H1 (cell line): Measurements from ENCODE around the gene ZPR1. TPM values are rescaled to one million over a fixed set of nuclear protein-coding genes. Genes with fewer than 3 reads are reported as not detected.

Experiments used
- CTCF ChIA-PET: fragments of 300-600 bp; sonication (Branson Sonifier 250); formaldehyde crosslinking; loops from one replicate; lab custom pipeline; 2021; ENCODE audit not compliant: partially characterized antibody; lab: Charles Lee
- POLR2A ChIA-PET: fragments of 300-600 bp; sonication (Branson Sonifier 250); formaldehyde crosslinking; loops from one replicate; lab custom pipeline; 2021; ENCODE audit warnings: inconsistent platforms; ENCODE audit not compliant: partially characterized antibody; lab: Charles Lee
- DNase-seq, 2 experiments: peaks; one replicate each; pipeline versions ENCODE4 v3.0.0 to v3.0.0-alpha.2; 2010 to 2022; ENCODE audit warnings: low spot score in 2 of 2, low read depth in 1 of 2, mixed read lengths in 1 of 2
- FAIRE-seq: peaks from 2 replicates; lab custom pipeline; 2011; peaks lifted over from hg19 to GRCh38; lab: Jason Lieb, UNC
- H2AFZ ChIP-seq: 2 replicates; pipeline ENCODE4 v1.8.1; 2012; ENCODE audit warnings: low read length, inconsistent platforms
- H2AK5ac ChIP-seq: 2 replicates; pipeline ENCODE4 v1.6.1; 2013; ENCODE audit warnings: low read depth, low read length
- H2BK120ac ChIP-seq: replicated peaks from 2 replicates; pipeline ENCODE3; 2013; ENCODE audit warnings: low read depth, low read length, inconsistent platforms
- H2BK12ac ChIP-seq: 2 replicates; pipeline ENCODE4 v1.6.1; 2013; ENCODE audit warnings: low read depth, low read length
- H2BK15ac ChIP-seq: 2 replicates; pipeline ENCODE4 v1.6.1; 2013; ENCODE audit warnings: low read length
- H2BK20ac ChIP-seq: 2 replicates; pipeline ENCODE4 v1.6.1; 2013; ENCODE audit warnings: low read length
- H2BK5ac ChIP-seq: 2 replicates; pipeline ENCODE4 v1.6.1; 2013; ENCODE audit warnings: low read depth, low read length
- H3K14ac ChIP-seq: 2 replicates; pipeline ENCODE4 v1.6.1; 2013; ENCODE audit warnings: inconsistent platforms; ENCODE audit not compliant: insufficient read length
- H3K18ac ChIP-seq: 2 replicates; pipeline ENCODE4 v1.6.1; 2013; ENCODE audit warnings: low read length; ENCODE audit errors: extremely low read depth
- H3K23ac ChIP-seq: 2 replicates; pipeline ENCODE4 v1.6.1; 2013; ENCODE audit warnings: inconsistent platforms; ENCODE audit not compliant: insufficient read length
- H3K23me2 ChIP-seq: 2 replicates; pipeline ENCODE4 v1.6.1; 2013; ENCODE audit warnings: low read depth, low read length
- H3K27ac ChIP-seq: 2 replicates; pipeline ENCODE4 v1.6.1; 2011; ENCODE audit warnings: low read depth, low read length, inconsistent platforms
- H3K27me3 ChIP-seq, 4 experiments: replicated peaks in 1 of 4; 1 replicate in 1 of 4; 2 replicates in 3 of 4; pipeline versions ENCODE4 v1.6.1 to v1.8.1; 2011 to 2013; ENCODE audit warnings: low read length in 3 of 4, mild to moderate bottlenecking in 3 of 4, inconsistent platforms in 2 of 4, mixed read lengths in 2 of 4, moderate library complexity in 1 of 4; ENCODE audit not compliant: control insufficient read depth in 3 of 4, insufficient read depth in 3 of 4; ENCODE audit errors: extremely low read depth in 1 of 4
- H3K36me3 ChIP-seq, 4 experiments: 2 replicates each; pipeline versions ENCODE4 v1.6.1 to v1.8.1; 2011 to 2013; ENCODE audit warnings: mild to moderate bottlenecking in 4 of 4, low read length in 3 of 4, moderate library complexity in 2 of 4, control low read depth in 1 of 4, inconsistent platforms in 1 of 4; ENCODE audit not compliant: insufficient read depth in 4 of 4, control insufficient read depth in 2 of 4
- H3K4ac ChIP-seq: replicated peaks from 2 replicates; pipeline ENCODE3; 2013; ENCODE audit warnings: low read length, low read depth, mixed read lengths, inconsistent platforms; ENCODE audit not compliant: insufficient read length
- H3K4me1 ChIP-seq, 4 experiments: replicated peaks in 1 of 4; 1 replicate in 1 of 4; 2 replicates in 3 of 4; pipeline versions ENCODE4 v1.6.1 to v1.8.1; 2011 to 2013; ENCODE audit warnings: low read length in 3 of 4, inconsistent platforms in 2 of 4, mixed read lengths in 1 of 4; ENCODE audit not compliant: insufficient read depth in 4 of 4, control insufficient read depth in 3 of 4
- H3K4me2 ChIP-seq, 2 experiments: 2 replicates each; pipeline versions ENCODE4 v1.6.1 to v1.8.1; 2011 to 2013; ENCODE audit warnings: low read depth in 2 of 2, low read length in 2 of 2, control low read depth in 1 of 2, inconsistent platforms in 1 of 2, mild to moderate bottlenecking in 1 of 2; ENCODE audit not compliant: insufficient read depth in 1 of 2
- H3K4me3 ChIP-seq, 4 experiments: fragments of 200-600, 300-600 bp in 1 of 4; sonication (generic), shearing (Covaris generic), sonication (Bioruptor Twin) in 1 of 4; 2 replicates each; pipeline versions ENCODE4 v1.5.1 to v1.8.1; 2011 to 2016; ENCODE audit warnings: low read length in 4 of 4, low read depth in 3 of 4, control low read depth in 2 of 4, inconsistent platforms in 2 of 4, mild to moderate bottlenecking in 2 of 4, mixed read lengths in 1 of 4, moderate library complexity in 1 of 4; ENCODE audit not compliant: insufficient read depth in 2 of 4; ENCODE audit errors: extremely low read depth in 1 of 4
- H3K56ac ChIP-seq: replicated peaks from 2 replicates; pipeline ENCODE3; 2013; ENCODE audit warnings: low read depth, mild to moderate bottlenecking, mixed read lengths, low read length, inconsistent platforms; ENCODE audit not compliant: insufficient read length
- H3K79me1 ChIP-seq: 2 replicates; pipeline ENCODE4 v1.6.1; 2013; ENCODE audit warnings: low read depth, low read length, control low read depth
- H3K79me2 ChIP-seq, 2 experiments: 2 replicates each; pipeline versions ENCODE4 v1.6.1 to v1.8.1; 2012 to 2013; ENCODE audit warnings: low read length in 2 of 2, mild to moderate bottlenecking in 2 of 2, inconsistent platforms in 1 of 2; ENCODE audit not compliant: insufficient read depth in 2 of 2, control insufficient read depth in 1 of 2
- H3K9ac ChIP-seq, 4 experiments: replicated peaks in 1 of 4; 1 replicate in 1 of 4; 2 replicates in 3 of 4; pipeline versions ENCODE4 v1.6.1 to v1.8.1; 2011 to 2013; ENCODE audit warnings: low read depth in 3 of 4, low read length in 3 of 4, control low read depth in 2 of 4, mild to moderate bottlenecking in 2 of 4, moderate library complexity in 2 of 4, inconsistent platforms in 1 of 4; ENCODE audit errors: extremely low read depth in 1 of 4
- H3K9me3 ChIP-seq, 2 experiments: 2 replicates each; pipeline versions ENCODE4 v1.6.1 to v1.8.1; 2012 to 2013; ENCODE audit warnings: mild to moderate bottlenecking in 2 of 2, moderate library complexity in 2 of 2, control low read depth in 1 of 2, inconsistent platforms in 1 of 2, low read depth in 1 of 2, low read length in 1 of 2, mixed read lengths in 1 of 2; ENCODE audit not compliant: insufficient read depth in 2 of 2
- H4K20me1 ChIP-seq, 2 experiments: replicated peaks in 1 of 2; 2 replicates each; pipeline versions ENCODE3 to v1.8.1; 2011 to 2013; ENCODE audit warnings: inconsistent platforms in 2 of 2, low read length in 2 of 2, mild to moderate bottlenecking in 1 of 2; ENCODE audit not compliant: insufficient read depth in 2 of 2, control insufficient read depth in 1 of 2
- H4K5ac ChIP-seq: 2 replicates; pipeline ENCODE4 v1.6.1; 2013; ENCODE audit warnings: low read length, low read depth, mixed read lengths, inconsistent platforms; ENCODE audit not compliant: insufficient read length
- H4K8ac ChIP-seq: 2 replicates; pipeline ENCODE4 v1.8.0; 2013; ENCODE audit warnings: mild to moderate bottlenecking, moderate library complexity, low read length, inconsistent platforms; ENCODE audit not compliant: insufficient read depth; ENCODE audit errors: extremely low read depth
- H4K91ac ChIP-seq: replicated peaks from 2 replicates; pipeline ENCODE3; 2013; ENCODE audit warnings: low read length, mixed read lengths, inconsistent platforms; ENCODE audit not compliant: insufficient read length
- EZH2 ChIP-seq: fragments of 200-600 bp; sonication (generic); IDR thresholded peaks from 2 replicates; pipeline ENCODE4 v1.7.1; 2012; ENCODE audit warnings: low read depth, mild to moderate bottlenecking, moderate library complexity, low read length, inconsistent platforms; ENCODE audit not compliant: severe bottlenecking
- WGBS, 2 experiments: shearing (Covaris generic) in 1 of 2; methylation state at CpG; one replicate each; pipeline versions ENCODE4 v1.1.6 to v1.1.7; 2013 to 2015; ENCODE audit warnings: low lambda C conversion rate in 2 of 2, mixed read lengths in 2 of 2, inconsistent platforms in 1 of 2, low coverage in 1 of 2, missing lambda C conversion rate in 1 of 2; ENCODE audit not compliant: insufficient replicate concordance in 2 of 2, insufficient coverage in 1 of 2, insufficient read length in 1 of 2; ENCODE audit errors: extremely low coverage in 1 of 2, missing lambda C conversion rate in 1 of 2; 5-methylcytosine and 5-hydroxymethylcytosine counted together
- polyA plus RNA-seq, 7 experiments: library from polyadenylated mRNA; depleted of rRNA in 3 of 7; stranded (reverse) in 5 of 7; unstranded in 2 of 7; fragments of >200 nt in 5 of 7; fragments of 200-250 nt in 2 of 7; gene quantifications; 1 replicate in 5 of 7; 2 replicates in 1 of 7; 4 replicates in 1 of 7; pipeline versions ENCODE4 v1.2.1 to v1.2.3, GENCODE V29; 2011 to 2013; ENCODE audit warnings: missing spikeins in 2 of 7, mixed read lengths in 2 of 7
- total RNA-seq: library from RNA; stranded (reverse); fragmentation: NEBNext Ultra II Directional; extraction: Animal tissue kit (Norgen Biotek cat#: 25700); gene quantifications from 2 replicates; pipeline ENCODE4 v1.2.1, GENCODE V29; 2021

The ZPR1 gene
- total and polyA plus RNA-seq, 2 of the 8 experiments (the other 6 are each of a cell fraction or from before 2014, with no cell fraction given) = 36.7 to 70.5 TPM

DNA sequence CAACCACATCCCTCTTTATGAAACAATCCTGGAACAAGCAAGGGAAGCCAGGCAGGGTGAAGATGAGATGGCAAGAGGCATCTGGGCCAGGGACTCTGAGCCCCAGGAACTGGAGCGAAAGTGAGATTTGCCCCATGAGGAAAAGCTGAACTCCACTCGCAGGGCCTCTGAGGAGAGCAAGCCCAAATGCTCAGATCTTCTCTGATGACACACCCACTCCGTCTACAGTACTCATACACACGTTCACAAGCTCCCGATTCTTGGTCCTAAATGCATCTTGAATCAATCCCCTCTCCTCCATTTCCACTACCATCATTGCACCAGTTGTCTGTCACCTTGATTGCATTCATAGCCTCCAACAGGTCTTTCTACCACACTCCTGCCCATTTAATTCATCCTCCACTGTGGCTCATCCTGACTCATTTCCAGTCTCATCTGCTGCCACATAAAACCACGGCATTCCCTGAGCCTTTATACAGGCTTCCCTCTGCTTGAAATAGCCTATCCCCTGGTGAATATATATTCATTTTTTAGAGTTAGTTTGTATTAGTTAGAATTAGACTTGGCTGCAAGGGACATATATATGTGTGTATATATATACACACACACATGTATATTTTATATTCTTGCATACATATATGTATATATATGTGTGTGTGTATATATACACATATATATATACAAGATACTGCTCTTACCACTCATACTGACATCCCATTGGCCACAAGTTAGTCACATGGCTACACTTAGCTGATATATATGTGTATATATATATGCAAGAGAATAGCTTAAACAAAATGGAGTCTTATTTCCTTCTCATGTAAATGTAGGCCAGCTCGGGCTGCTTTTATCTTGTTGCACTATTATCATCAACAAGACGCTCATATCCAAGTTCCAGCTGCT lies 5.3 kb upstream of the ZPR1 start:
- WGBS, 2 experiments = 80% methylated on average over 8 of the region's 8 CpGs; no CpG with 5 or more reads in 1 of the 2 experiments
- H3K9ac ChIP-seq = no peak overlapping the region
- no peak overlapping the region for H4K5ac ChIP-seq
- ChIA-PET CTCF (interaction anchor here (0.6 to 12.1 kb wide), 16 partner anchors 7 to 387 kb away, joined by 3 to 237 read pairs (median 4); partner anchors contain the start of genes APOA1, APOA4 and APOC3), POLR2A (interaction anchor here (2.8 kb wide), 1 partner anchor 42 kb away, joined by 16 read pairs; no protein-coding TSS in a partner anchor)
- no peak overlapping the region for H2BK5ac ChIP-seq
- no peak overlapping the region for H2BK15ac ChIP-seq
- H3K56ac ChIP-seq = no peak overlapping the region
- H3K14ac ChIP-seq = no peak overlapping the region
- H2AFZ ChIP-seq = peak overlapping the region; percentile 96
- peaks cover 3% of the 10 kb centered on the region for H3K23me2 ChIP-seq
- FAIRE-seq (no peak), DNase-seq (no peak)
- no peak overlapping the region for H2AK5ac ChIP-seq
- H3K4me1 ChIP-seq = peaks cover 4 to 7% (median 5%) of the 10 kb centered on the region in 4 experiments
- H3K79me1 ChIP-seq = no peaks in the 10 kb centered on the region
- H3K36me3 ChIP-seq = no peaks in the 10 kb centered on the region
- H3K79me2 ChIP-seq = no peaks in the 10 kb centered on the region
- no peak overlapping the region for H3K27ac ChIP-seq
- H3K9me3 ChIP-seq = no peaks in the 10 kb centered on the region
- no peak overlapping the region for H3K4me3 ChIP-seq
- H3K4ac ChIP-seq = no peak overlapping the region
- H2BK20ac ChIP-seq = no peak overlapping the region
- H2BK12ac ChIP-seq = no peak overlapping the region
- peaks cover 0 to 11% (median 3%) of the 10 kb centered on the region in 4 experiments; a peak in 4 of 7 replicates for H3K27me3 ChIP-seq
- H3K23ac ChIP-seq = no peak overlapping the region
- TF ChIP-seq EZH2 = no peak
- no peak overlapping the region for H4K91ac ChIP-seq
- no peak overlapping the region for H2BK120ac ChIP-seq
- H4K20me1 ChIP-seq = no peaks in the 10 kb centered on the region
- H4K8ac ChIP-seq = peak overlapping the region; percentile 28; the same call in 1 of the 2 replicates
- peak overlapping the region in 1 of 2 experiments; percentile 10; a peak in 1 of 4 replicates for H3K4me2 ChIP-seq
- H3K18ac ChIP-seq = no peak overlapping the region
